H1 (cell line): ENCODE data around the gene MSI2. TPM values are rescaled to one million over a fixed set of nuclear protein-coding genes. Genes with fewer than 3 reads are reported as not detected.

Source experiments
- CTCF ChIA-PET: fragments of 300-600 bp; sonication (Branson Sonifier 250); formaldehyde crosslinking; loops from one replicate; lab custom pipeline; 2021; ENCODE audit not compliant: partially characterized antibody; lab: Charles Lee
- POLR2A ChIA-PET: fragments of 300-600 bp; sonication (Branson Sonifier 250); formaldehyde crosslinking; loops from one replicate; lab custom pipeline; 2021; ENCODE audit warnings: inconsistent platforms; ENCODE audit not compliant: partially characterized antibody; lab: Charles Lee
- DNase-seq, 2 experiments: peaks; one replicate each; pipeline versions ENCODE4 v3.0.0 to v3.0.0-alpha.2; 2010 to 2022; ENCODE audit warnings: low spot score in 2 of 2, low read depth in 1 of 2, mixed read lengths in 1 of 2
- FAIRE-seq: peaks from 2 replicates; lab custom pipeline; 2011; peaks lifted over from hg19 to GRCh38; lab: Jason Lieb, UNC
- H2AFZ ChIP-seq: 2 replicates; pipeline ENCODE4 v1.8.1; 2012; ENCODE audit warnings: low read length, inconsistent platforms
- H2AK5ac ChIP-seq: 2 replicates; pipeline ENCODE4 v1.6.1; 2013; ENCODE audit warnings: low read depth, low read length
- H2BK120ac ChIP-seq: replicated peaks from 2 replicates; pipeline ENCODE3; 2013; ENCODE audit warnings: low read depth, low read length, inconsistent platforms
- H2BK12ac ChIP-seq: 2 replicates; pipeline ENCODE4 v1.6.1; 2013; ENCODE audit warnings: low read depth, low read length
- H2BK15ac ChIP-seq: 2 replicates; pipeline ENCODE4 v1.6.1; 2013; ENCODE audit warnings: low read length
- H2BK20ac ChIP-seq: 2 replicates; pipeline ENCODE4 v1.6.1; 2013; ENCODE audit warnings: low read length
- H2BK5ac ChIP-seq: 2 replicates; pipeline ENCODE4 v1.6.1; 2013; ENCODE audit warnings: low read depth, low read length
- H3K14ac ChIP-seq: 2 replicates; pipeline ENCODE4 v1.6.1; 2013; ENCODE audit warnings: inconsistent platforms; ENCODE audit not compliant: insufficient read length
- H3K18ac ChIP-seq: 2 replicates; pipeline ENCODE4 v1.6.1; 2013; ENCODE audit warnings: low read length; ENCODE audit errors: extremely low read depth
- H3K23ac ChIP-seq: 2 replicates; pipeline ENCODE4 v1.6.1; 2013; ENCODE audit warnings: inconsistent platforms; ENCODE audit not compliant: insufficient read length
- H3K23me2 ChIP-seq: 2 replicates; pipeline ENCODE4 v1.6.1; 2013; ENCODE audit warnings: low read depth, low read length
- H3K27ac ChIP-seq: 2 replicates; pipeline ENCODE4 v1.6.1; 2011; ENCODE audit warnings: low read depth, low read length, inconsistent platforms
- H3K27me3 ChIP-seq, 4 experiments: replicated peaks in 1 of 4; 1 replicate in 1 of 4; 2 replicates in 3 of 4; pipeline versions ENCODE4 v1.6.1 to v1.8.1; 2011 to 2013; ENCODE audit warnings: low read length in 3 of 4, mild to moderate bottlenecking in 3 of 4, inconsistent platforms in 2 of 4, mixed read lengths in 2 of 4, moderate library complexity in 1 of 4; ENCODE audit not compliant: control insufficient read depth in 3 of 4, insufficient read depth in 3 of 4; ENCODE audit errors: extremely low read depth in 1 of 4
- H3K36me3 ChIP-seq, 4 experiments: 2 replicates each; pipeline versions ENCODE4 v1.6.1 to v1.8.1; 2011 to 2013; ENCODE audit warnings: mild to moderate bottlenecking in 4 of 4, low read length in 3 of 4, moderate library complexity in 2 of 4, control low read depth in 1 of 4, inconsistent platforms in 1 of 4; ENCODE audit not compliant: insufficient read depth in 4 of 4, control insufficient read depth in 2 of 4
- H3K4ac ChIP-seq: replicated peaks from 2 replicates; pipeline ENCODE3; 2013; ENCODE audit warnings: low read length, low read depth, mixed read lengths, inconsistent platforms; ENCODE audit not compliant: insufficient read length
- H3K4me1 ChIP-seq, 4 experiments: replicated peaks in 1 of 4; 1 replicate in 1 of 4; 2 replicates in 3 of 4; pipeline versions ENCODE4 v1.6.1 to v1.8.1; 2011 to 2013; ENCODE audit warnings: low read length in 3 of 4, inconsistent platforms in 2 of 4, mixed read lengths in 1 of 4; ENCODE audit not compliant: insufficient read depth in 4 of 4, control insufficient read depth in 3 of 4
- H3K4me2 ChIP-seq, 2 experiments: 2 replicates each; pipeline versions ENCODE4 v1.6.1 to v1.8.1; 2011 to 2013; ENCODE audit warnings: low read depth in 2 of 2, low read length in 2 of 2, control low read depth in 1 of 2, inconsistent platforms in 1 of 2, mild to moderate bottlenecking in 1 of 2; ENCODE audit not compliant: insufficient read depth in 1 of 2
- H3K4me3 ChIP-seq, 4 experiments: fragments of 200-600, 300-600 bp in 1 of 4; sonication (generic), shearing (Covaris generic), sonication (Bioruptor Twin) in 1 of 4; 2 replicates each; pipeline versions ENCODE4 v1.5.1 to v1.8.1; 2011 to 2016; ENCODE audit warnings: low read length in 4 of 4, low read depth in 3 of 4, control low read depth in 2 of 4, inconsistent platforms in 2 of 4, mild to moderate bottlenecking in 2 of 4, mixed read lengths in 1 of 4, moderate library complexity in 1 of 4; ENCODE audit not compliant: insufficient read depth in 2 of 4; ENCODE audit errors: extremely low read depth in 1 of 4
- H3K56ac ChIP-seq: replicated peaks from 2 replicates; pipeline ENCODE3; 2013; ENCODE audit warnings: low read depth, mild to moderate bottlenecking, mixed read lengths, low read length, inconsistent platforms; ENCODE audit not compliant: insufficient read length
- H3K79me1 ChIP-seq: 2 replicates; pipeline ENCODE4 v1.6.1; 2013; ENCODE audit warnings: low read depth, low read length, control low read depth
- H3K79me2 ChIP-seq, 2 experiments: 2 replicates each; pipeline versions ENCODE4 v1.6.1 to v1.8.1; 2012 to 2013; ENCODE audit warnings: low read length in 2 of 2, mild to moderate bottlenecking in 2 of 2, inconsistent platforms in 1 of 2; ENCODE audit not compliant: insufficient read depth in 2 of 2, control insufficient read depth in 1 of 2
- H3K9ac ChIP-seq, 4 experiments: replicated peaks in 1 of 4; 1 replicate in 1 of 4; 2 replicates in 3 of 4; pipeline versions ENCODE4 v1.6.1 to v1.8.1; 2011 to 2013; ENCODE audit warnings: low read depth in 3 of 4, low read length in 3 of 4, control low read depth in 2 of 4, mild to moderate bottlenecking in 2 of 4, moderate library complexity in 2 of 4, inconsistent platforms in 1 of 4; ENCODE audit errors: extremely low read depth in 1 of 4
- H3K9me3 ChIP-seq, 2 experiments: 2 replicates each; pipeline versions ENCODE4 v1.6.1 to v1.8.1; 2012 to 2013; ENCODE audit warnings: mild to moderate bottlenecking in 2 of 2, moderate library complexity in 2 of 2, control low read depth in 1 of 2, inconsistent platforms in 1 of 2, low read depth in 1 of 2, low read length in 1 of 2, mixed read lengths in 1 of 2; ENCODE audit not compliant: insufficient read depth in 2 of 2
- H4K20me1 ChIP-seq, 2 experiments: replicated peaks in 1 of 2; 2 replicates each; pipeline versions ENCODE3 to v1.8.1; 2011 to 2013; ENCODE audit warnings: inconsistent platforms in 2 of 2, low read length in 2 of 2, mild to moderate bottlenecking in 1 of 2; ENCODE audit not compliant: insufficient read depth in 2 of 2, control insufficient read depth in 1 of 2
- H4K5ac ChIP-seq: 2 replicates; pipeline ENCODE4 v1.6.1; 2013; ENCODE audit warnings: low read length, low read depth, mixed read lengths, inconsistent platforms; ENCODE audit not compliant: insufficient read length
- H4K8ac ChIP-seq: 2 replicates; pipeline ENCODE4 v1.8.0; 2013; ENCODE audit warnings: mild to moderate bottlenecking, moderate library complexity, low read length, inconsistent platforms; ENCODE audit not compliant: insufficient read depth; ENCODE audit errors: extremely low read depth
- H4K91ac ChIP-seq: replicated peaks from 2 replicates; pipeline ENCODE3; 2013; ENCODE audit warnings: low read length, mixed read lengths, inconsistent platforms; ENCODE audit not compliant: insufficient read length
- ASH2L ChIP-seq: fragments of 200-600, 300-600 bp; sonication (generic); IDR thresholded peaks from one replicate; pipeline ENCODE4 v1.7.1; 2017; ENCODE audit warnings: low read length
- ATF2 ChIP-seq: IDR thresholded peaks from 2 replicates; pipeline ENCODE4 v1.6.1; 2012; ENCODE audit warnings: low read length, inconsistent platforms
- CHD1 ChIP-seq: IDR thresholded peaks from 2 replicates; pipeline ENCODE4 v1.6.1; 2012; ENCODE audit warnings: low read depth, low read length, improper control_type of control experiment
- RXRA ChIP-seq: IDR thresholded peaks from 2 replicates; pipeline ENCODE4 v1.6.1; 2011; ENCODE audit warnings: low read depth, mild to moderate bottlenecking, low read length, moderate library complexity; ENCODE audit not compliant: insufficient read depth
- SIN3A ChIP-seq, 2 experiments: IDR thresholded peaks in 1 of 2; conservative IDR thresholded peaks in 1 of 2; 2 replicates each; pipeline ENCODE4 v1.6.1; 2011 to 2012; ENCODE audit warnings: low read length in 2 of 2, improper control_type of control experiment in 1 of 2, low read depth in 1 of 2, mild to moderate bottlenecking in 1 of 2
- TAF1 ChIP-seq: IDR thresholded peaks from 2 replicates; pipeline ENCODE4 v1.6.1; 2011; ENCODE audit warnings: mild to moderate bottlenecking, low read depth, low read length
- TEAD4 ChIP-seq: IDR thresholded peaks from 2 replicates; pipeline ENCODE4 v1.6.1; 2012; ENCODE audit warnings: low read depth, low read length, inconsistent platforms, mixed read lengths
- WGBS, 2 experiments: shearing (Covaris generic) in 1 of 2; methylation state at CpG; one replicate each; pipeline versions ENCODE4 v1.1.6 to v1.1.7; 2013 to 2015; ENCODE audit warnings: low lambda C conversion rate in 2 of 2, mixed read lengths in 2 of 2, inconsistent platforms in 1 of 2, low coverage in 1 of 2, missing lambda C conversion rate in 1 of 2; ENCODE audit not compliant: insufficient replicate concordance in 2 of 2, insufficient coverage in 1 of 2, insufficient read length in 1 of 2; ENCODE audit errors: extremely low coverage in 1 of 2, missing lambda C conversion rate in 1 of 2; 5-methylcytosine and 5-hydroxymethylcytosine counted together
- polyA plus RNA-seq, 7 experiments: library from polyadenylated mRNA; depleted of rRNA in 3 of 7; stranded (reverse) in 5 of 7; unstranded in 2 of 7; fragments of >200 nt in 5 of 7; fragments of 200-250 nt in 2 of 7; gene quantifications; 1 replicate in 5 of 7; 2 replicates in 1 of 7; 4 replicates in 1 of 7; pipeline versions ENCODE4 v1.2.1 to v1.2.3, GENCODE V29; 2011 to 2013; ENCODE audit warnings: missing spikeins in 2 of 7, mixed read lengths in 2 of 7
- total RNA-seq: library from RNA; stranded (reverse); fragmentation: NEBNext Ultra II Directional; extraction: Animal tissue kit (Norgen Biotek cat#: 25700); gene quantifications from 2 replicates; pipeline ENCODE4 v1.2.1, GENCODE V29; 2021

Gene MSI2
- total and polyA plus RNA-seq, 2 of the 8 experiments (the other 6 are each of a cell fraction or from before 2014, with no cell fraction given), result 36.7 to 80.6 TPM

DNA sequence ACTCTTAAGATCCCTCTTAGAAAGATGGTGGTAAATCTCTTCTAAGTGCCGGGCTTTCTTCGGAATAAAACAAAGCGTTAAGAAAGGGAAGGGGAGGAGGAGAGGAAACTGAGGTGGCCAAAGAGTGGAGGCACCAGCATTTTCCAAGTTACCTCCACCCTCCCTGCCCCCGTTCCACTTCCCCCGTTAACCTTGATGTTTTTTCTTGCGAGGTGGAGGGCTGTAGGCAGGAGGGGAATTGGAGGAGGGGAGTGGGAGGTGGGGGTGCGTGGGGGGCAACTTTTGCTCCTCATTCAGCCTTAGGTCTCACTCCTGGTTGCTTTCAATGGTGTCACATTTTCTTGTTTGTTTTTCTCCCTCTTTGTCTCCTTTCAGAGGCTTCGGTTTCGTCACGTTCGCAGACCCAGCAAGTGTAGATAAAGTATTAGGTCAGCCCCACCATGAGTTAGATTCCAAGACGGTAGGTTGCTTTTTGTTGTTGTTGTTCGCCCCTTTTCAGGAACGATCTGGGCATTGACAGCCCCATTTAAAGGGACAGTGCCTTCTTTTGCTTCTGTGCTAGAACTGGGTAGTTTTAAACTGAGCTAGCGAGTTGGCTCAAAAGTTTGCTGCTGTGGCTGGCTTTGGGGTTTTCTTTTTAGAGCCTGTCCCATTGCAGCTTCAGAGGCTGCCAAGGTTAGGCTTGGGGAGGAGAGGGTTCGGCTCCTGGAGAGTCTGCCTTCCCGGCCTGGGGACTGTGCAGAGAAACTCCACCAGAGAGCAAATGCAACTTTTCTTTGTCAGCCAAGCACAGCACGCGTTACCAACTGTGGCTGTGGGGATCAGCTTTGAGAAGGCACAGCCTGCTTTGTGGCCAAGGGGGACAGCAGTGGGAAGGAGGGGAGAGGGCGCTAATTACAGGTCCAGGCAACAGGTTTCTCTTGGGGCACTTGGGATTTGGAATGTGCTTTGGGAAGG is 1.9 kb downstream of the MSI2 start:
- H2AFZ ChIP-seq, result no peak overlapping the region
- peak overlapping the region; percentile 93; the same call in 1 of the 2 replicates for H2BK12ac ChIP-seq
- TF ChIP-seq ATF2, result no peak
- TF ChIP-seq SIN3A (conservative IDR thresholded peaks at IDR 0.05 in 1 of 2, IDR thresholded peaks at IDR 0.05 in 1 of 2; ENCODE audit: low read depth in 1 of 2, low read length in 2 of 2), result 0 out of 4 replicates have a peak, but pooled peaks of 1 of the 2 experiments have one; percentile 14
- peak; percentile 13 for TF ChIP-seq ASH2L
- TF ChIP-seq CHD1, result no peak
- TF ChIP-seq RXRA, result no peak
- no peak for TF ChIP-seq TEAD4
- TF ChIP-seq TAF1, result 0 out of 2 replicates have a peak, but pooled peaks have one; percentile 5

More for the DNA sequence above, 1.9 kb downstream of the MSI2 start:
- H2AK5ac ChIP-seq, result peak overlapping the region; percentile 71; the same call in 1 of the 2 replicates
- H2BK5ac ChIP-seq, result peak overlapping the region; percentile 35; the same call in 1 of the 2 replicates
- H2BK120ac ChIP-seq, result no peak overlapping the region
- H3K9me3 ChIP-seq, result no peaks in the 10 kb centered on the region
- H4K20me1 ChIP-seq, result peaks cover 2 to 11% of the 10 kb centered on the region in 2 experiments
- H3K56ac ChIP-seq, result no peak overlapping the region
- peaks cover 0 to 38% of the 10 kb centered on the region in 2 experiments; a peak in 2 of 4 replicates for H3K79me2 ChIP-seq
- no peak overlapping the region for H2BK15ac ChIP-seq
- ChIA-PET CTCF (interaction anchor here (0.6 to 3.2 kb wide), 9 partner anchors 12 to 402 kb away, joined by 3 to 20 read pairs (median 4); no protein-coding TSS in a partner anchor), POLR2A (interaction anchor here (0.8 to 5.3 kb wide), 12 partner anchors 10 to 150 kb away, joined by 3 to 22 read pairs (median 4); no protein-coding TSS in a partner anchor)
- H3K4me2 ChIP-seq, result peak overlapping the region; percentile 79 to 99
- peak in 1 of 2 experiments; percentile 52 for DNase-seq
- no peak overlapping the region; the same call in 1 of the 2 replicates for H4K8ac ChIP-seq
- peak overlapping the region; percentile 0 for H4K5ac ChIP-seq
- peak overlapping the region; percentile 8 for H3K4ac ChIP-seq
- peak overlapping the region; percentile 67 to 94 (median 72) for H3K4me3 ChIP-seq
- no peak for FAIRE-seq
- H3K14ac ChIP-seq, result no peak overlapping the region
- H3K23me2 ChIP-seq, result peaks cover 17% of the 10 kb centered on the region
- peaks cover 3 to 35% (median 15%) of the 10 kb centered on the region in 4 experiments; a peak in 6 of 8 replicates for H3K36me3 ChIP-seq
- H2BK20ac ChIP-seq, result no peak overlapping the region; the same call in 1 of the 2 replicates
- peak overlapping the region; percentile 22; the same call in 1 of the 2 replicates for H3K27ac ChIP-seq
- peak overlapping the region; percentile 75; the same call in 1 of the 2 replicates for H3K18ac ChIP-seq
- H3K23ac ChIP-seq, result no peak overlapping the region
- WGBS, 2 experiments, result 4% methylated on average over 20 of the region's 20 CpGs; no CpG with 5 or more reads in 1 of the 2 experiments
- H3K79me1 ChIP-seq, result peaks cover 3% of the 10 kb centered on the region; the same call in 1 of the 2 replicates
- peak overlapping the region in 3 of 4 experiments; percentile 43 to 81 (median 47); a peak in 5 of 7 replicates for H3K9ac ChIP-seq
- H4K91ac ChIP-seq, result no peak overlapping the region
- H3K27me3 ChIP-seq, result peaks cover 2 to 10% (median 8%) of the 10 kb centered on the region in 4 experiments; a peak in 6 of 7 replicates
- H3K4me1 ChIP-seq, result peaks cover 4 to 40% (median 7%) of the 10 kb centered on the region in 4 experiments; a peak in 6 of 7 replicates
